GM18868 (cell line): Measurements from ENCODE around the gene SPECC1.
"Not testable (repeated sequence)": the region's sequence is repeated elsewhere in the genome, so short reads cannot be mapped to it uniquely, and the experiment has no call there.

Experiments used
- ATAC-seq: cut with Tn5 transposase; IDR thresholded peaks from one replicate; pipeline ENCODE4 v1.9.1; 2021; ENCODE audit warnings: mild to moderate bottlenecking, moderate library complexity; ENCODE audit not compliant: unreplicated experiment

Gene SPECC1

GRCh38 chr17:20225162-20226115, 216.3 kb downstream of the SPECC1 start:
- ATAC-seq: no peak

GRCh38 chr17:20226814-20227482, 217.8 kb downstream of the SPECC1 start:
- ATAC-seq: peak; percentile 55

GRCh38 chr17:20227720-20228370, 218.7 kb downstream of the SPECC1 start:
- not testable (repeated sequence) for ATAC-seq

- ATAC-seq: no peak
Observed at GRCh38 chr17:20228410-20228809, 219.3 kb downstream of the SPECC1 start.

GRCh38 chr17:20228860-20229259, 219.7 kb downstream of the SPECC1 start:
- ATAC-seq: no peak

GRCh38 chr17:20230924-20231323, 221.8 kb downstream of the SPECC1 start:
- ATAC-seq: no peak

- no peak for ATAC-seq
Observed at GRCh38 chr17:20232611-20233010, 223.5 kb downstream of the SPECC1 start.

- peak; percentile 67 for ATAC-seq
Observed at GRCh38 chr17:20234276-20234675, 225.1 kb downstream of the SPECC1 start.

- no peak for ATAC-seq
Observed at GRCh38 chr17:20235747-20236146, 226.6 kb downstream of the SPECC1 start.

- no peak for ATAC-seq
Observed at GRCh38 chr17:20236578-20237227, 227.5 kb downstream of the SPECC1 start.

GRCh38 chr17:20239776-20240175, 230.6 kb downstream of the SPECC1 start:
- ATAC-seq: not testable (repeated sequence)

- ATAC-seq: no peak
Observed at GRCh38 chr17:20241855-20242254, 232.7 kb downstream of the SPECC1 start.

GRCh38 chr17:20242271-20242670, 233.1 kb downstream of the SPECC1 start:
- no peak for ATAC-seq

GRCh38 chr17:20243524-20243923, 234.4 kb downstream of the SPECC1 start:
- no peak for ATAC-seq

GRCh38 chr17:20244671-20245070, 235.5 kb downstream of the SPECC1 start:
- ATAC-seq: no peak

GRCh38 chr17:20246692-20247091, 237.5 kb downstream of the SPECC1 start:
- no peak for ATAC-seq

GRCh38 chr17:20253323-20253722, 244.2 kb downstream of the SPECC1 start:
- ATAC-seq: no peak

GRCh38 chr17:20254541-20254940, 245.4 kb downstream of the SPECC1 start:
- no peak for ATAC-seq

GRCh38 chr17:20256144-20256543, 247.0 kb downstream of the SPECC1 start:
- ATAC-seq: no peak

GRCh38 chr17:20257008-20257407, 247.8 kb downstream of the SPECC1 start:
- ATAC-seq: no peak

GRCh38 chr17:20257798-20258197, 248.6 kb downstream of the SPECC1 start:
- ATAC-seq: no peak
